Urothelium cell line (cell line): Measurements from ENCODE around the gene NCOA7.
A peak's percentile ranks its signal among the peaks of the same experiment; 100 is the strongest.
"Not testable (repeated sequence)": the region's sequence is repeated elsewhere in the genome, so short reads cannot be mapped to it uniquely, and the experiment has no call there.

ENCODE experiments used
- DNase-seq: peaks from one replicate; pipeline ENCODE4 v3.0.0; 2011; ENCODE audit warnings: low spot score, mixed read lengths
- FAIRE-seq: peaks from 2 replicates; lab custom pipeline; 2011; peaks lifted over from hg19 to GRCh38; lab: Jason Lieb, UNC

Gene NCOA7

DNA sequence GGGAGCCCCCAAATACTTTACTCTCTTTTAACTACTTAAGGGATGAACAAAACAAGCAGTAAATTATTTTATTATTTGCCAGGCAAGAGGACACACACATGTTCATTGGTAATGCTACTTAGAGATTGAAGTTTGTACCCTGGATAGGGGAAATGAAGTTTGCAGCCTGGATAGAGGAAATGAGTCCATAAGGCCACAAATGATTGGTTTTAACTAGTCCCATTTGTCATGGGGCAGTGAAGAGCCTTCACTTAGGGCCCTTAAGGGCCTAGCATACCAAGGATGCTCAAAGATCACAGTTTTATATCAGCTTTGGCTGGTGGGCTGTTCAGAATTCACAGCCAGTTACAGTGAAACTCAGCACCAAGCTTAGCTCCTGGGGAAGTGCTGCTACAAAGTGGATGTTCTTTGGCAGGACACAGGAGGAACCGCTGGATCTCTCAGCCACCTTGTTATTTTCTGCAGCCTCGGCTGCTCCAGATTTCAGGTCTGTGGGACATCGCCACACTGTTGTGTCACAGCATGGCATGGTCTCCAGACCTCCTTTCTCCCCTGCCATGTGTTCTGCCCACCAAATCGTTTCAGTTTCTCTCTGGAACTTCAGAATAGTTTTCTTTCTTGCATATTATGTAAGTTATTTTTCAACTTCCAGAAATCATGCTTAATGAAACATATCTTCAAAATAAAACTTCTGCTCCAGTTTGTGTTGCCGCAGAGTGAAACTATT, 41.8 kb downstream of the NCOA7 start:
- FAIRE-seq = no peak
- DNase-seq = no peak

DNA sequence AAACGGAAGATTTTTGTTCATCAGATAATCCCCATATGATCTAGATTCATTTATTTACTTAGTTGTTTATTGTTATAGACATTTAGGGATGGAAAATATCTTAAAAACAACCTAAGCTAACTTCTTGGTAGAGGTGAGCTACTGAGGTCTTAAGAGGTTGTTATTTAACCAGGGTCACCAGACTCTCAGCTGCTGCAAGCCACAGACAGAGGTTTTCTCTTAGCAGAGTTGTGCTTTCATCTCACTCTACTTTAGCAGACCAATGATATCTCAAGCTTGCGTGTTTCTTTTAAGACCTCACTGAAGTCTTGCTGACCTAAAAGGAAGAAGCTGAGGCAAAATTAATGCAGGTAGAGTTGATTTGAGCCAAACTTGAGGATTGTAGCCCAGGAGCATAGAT, 43.6 kb downstream of the NCOA7 start:
- FAIRE-seq (no peak), DNase-seq (no peak)

DNA sequence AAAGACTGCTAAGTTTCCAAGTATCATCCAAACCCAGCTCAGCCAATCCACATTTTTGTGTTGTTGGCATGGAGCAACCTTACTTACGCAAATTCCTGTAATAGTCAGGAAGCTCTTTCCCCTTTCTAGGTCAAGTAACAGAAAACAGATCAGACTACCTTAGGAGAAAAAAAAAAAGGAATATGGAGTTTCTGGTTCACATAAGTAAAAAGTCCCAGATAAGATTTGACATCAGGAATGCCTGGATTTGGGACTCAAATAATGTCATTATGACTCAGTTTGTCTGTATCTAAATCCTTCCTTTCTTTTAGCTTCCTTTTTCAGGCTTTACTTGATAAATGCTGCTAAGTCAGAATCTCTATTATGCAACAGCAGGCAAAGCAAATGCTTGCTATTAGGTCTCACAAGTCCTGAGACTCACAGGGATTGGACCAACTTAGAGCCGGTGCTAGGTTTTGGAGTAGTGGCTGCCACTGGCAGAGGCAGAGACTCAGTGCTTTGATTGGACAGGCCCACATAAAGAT, 44.5 kb downstream of the NCOA7 start:
- no peak for DNase-seq
- no peak for FAIRE-seq

DNA sequence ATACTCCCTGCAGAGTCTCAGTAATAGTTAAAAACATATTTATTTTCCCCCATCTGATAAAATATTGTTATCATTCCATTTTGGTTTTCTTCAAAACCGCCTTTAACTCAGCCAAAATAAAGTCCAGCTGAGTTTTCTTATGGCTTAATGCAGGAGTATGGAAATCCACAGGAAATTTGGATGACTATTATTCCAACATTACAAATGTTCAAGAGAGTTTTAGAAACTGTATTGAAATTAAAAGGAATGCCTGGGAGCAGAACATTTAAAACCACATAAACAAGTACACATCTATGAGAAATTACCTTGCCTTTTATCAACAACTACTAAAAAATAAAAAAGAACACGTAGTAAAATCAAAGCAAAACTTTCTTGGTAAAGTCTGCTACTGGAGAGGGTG, 45.7 kb downstream of the NCOA7 start:
- DNase-seq = no peak
- no peak for FAIRE-seq

DNA sequence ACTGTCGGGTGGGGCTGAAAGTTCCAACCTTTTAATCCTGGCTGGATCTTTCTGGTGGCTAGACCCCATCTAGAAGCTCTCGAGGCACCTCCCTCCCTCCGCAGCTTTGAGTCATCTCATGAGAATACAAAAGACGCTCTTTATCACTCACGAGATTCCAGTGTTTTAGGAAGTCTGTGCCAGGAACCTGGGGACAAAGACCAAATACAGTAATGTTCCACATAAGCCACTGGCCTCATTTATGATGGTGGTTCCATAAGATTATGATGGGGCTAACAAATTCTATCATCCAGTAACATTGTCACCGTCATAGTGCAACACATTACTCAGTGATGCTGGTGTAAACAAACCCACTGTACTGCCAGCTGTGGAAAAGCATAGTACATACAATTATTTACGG, 48.7 kb downstream of the NCOA7 start:
- DNase-seq (peak; percentile 31), FAIRE-seq (no peak)

DNA sequence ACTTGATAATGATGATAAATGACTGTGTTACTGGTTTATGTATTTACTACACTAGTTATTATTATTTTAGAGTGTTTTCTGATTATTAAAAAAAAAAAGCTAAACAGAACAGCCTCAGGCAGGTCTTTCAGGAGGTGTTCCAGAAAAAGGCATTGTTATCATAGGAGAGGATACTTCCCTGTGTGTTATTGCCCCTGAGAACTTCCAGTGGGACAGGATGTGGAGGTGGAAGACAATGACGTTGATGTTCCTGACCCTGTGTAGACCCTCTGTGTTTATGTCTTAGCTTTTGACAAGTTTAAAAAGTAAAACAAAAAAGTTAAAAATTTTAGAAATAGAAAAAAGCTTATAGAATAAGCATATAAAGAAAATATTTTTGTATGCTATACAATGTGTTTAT, 49.1 kb downstream of the NCOA7 start:
- FAIRE-seq = no peak
- no peak for DNase-seq

DNA sequence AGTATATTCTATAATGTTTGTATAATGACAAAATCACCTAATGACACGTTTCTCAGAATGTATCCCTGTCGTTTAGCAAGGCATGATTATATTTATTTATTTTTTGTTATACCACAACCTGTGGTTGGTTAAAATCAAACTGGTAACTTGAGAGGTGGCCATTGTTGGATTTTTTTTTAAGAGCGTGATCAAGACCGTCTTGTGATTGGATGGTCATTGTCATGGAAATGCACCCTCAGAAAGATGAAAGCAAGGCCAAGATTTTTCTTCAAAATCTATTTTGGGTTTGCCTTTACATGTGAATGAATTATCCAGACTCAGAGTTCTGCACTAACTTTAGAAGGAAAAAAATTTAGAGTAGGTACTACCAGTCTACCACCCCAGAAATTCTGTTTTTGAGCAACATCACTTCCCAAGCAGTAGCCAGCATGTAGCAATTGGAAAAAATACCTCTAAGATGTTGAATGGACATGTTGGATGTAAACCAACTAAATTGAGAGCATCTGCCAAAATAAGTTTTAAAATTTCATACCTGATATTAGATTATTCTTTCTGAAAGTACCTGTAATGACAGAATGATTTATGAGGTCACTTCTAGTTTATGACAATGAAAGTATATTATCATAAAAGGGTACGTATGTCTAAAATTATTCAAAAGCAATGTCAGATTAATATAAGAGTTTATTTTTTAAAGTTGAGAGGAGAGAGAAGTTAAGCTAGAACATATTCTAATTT, 50.8 kb downstream of the NCOA7 start:
- FAIRE-seq (no peak), DNase-seq (no peak)

DNA sequence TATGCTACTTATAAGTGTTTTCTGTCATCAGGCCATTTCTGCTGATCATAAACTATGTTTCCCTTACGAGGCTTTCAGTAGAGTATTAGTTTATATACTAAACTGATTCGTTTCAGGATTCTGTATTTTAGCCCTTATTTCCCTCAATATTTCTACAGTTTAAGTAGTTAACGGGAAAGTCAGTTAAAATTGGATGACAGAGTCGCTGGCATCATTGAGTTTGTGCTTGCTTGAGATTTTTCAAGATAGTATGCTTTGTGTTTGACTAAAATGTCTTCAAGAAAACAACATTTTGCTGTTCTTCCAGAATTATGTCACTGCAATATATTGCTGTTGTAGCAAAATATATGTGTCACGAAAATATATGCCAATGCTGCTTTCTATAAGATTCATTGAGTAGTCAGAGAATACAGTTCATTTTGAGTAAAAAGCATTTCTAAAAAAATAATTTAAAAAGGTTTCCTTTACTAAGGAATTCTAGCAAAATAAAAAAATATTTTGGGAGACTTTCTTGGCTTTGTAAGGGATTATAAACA, 51.4 kb downstream of the NCOA7 start:
- FAIRE-seq (no peak), DNase-seq (no peak)

DNA sequence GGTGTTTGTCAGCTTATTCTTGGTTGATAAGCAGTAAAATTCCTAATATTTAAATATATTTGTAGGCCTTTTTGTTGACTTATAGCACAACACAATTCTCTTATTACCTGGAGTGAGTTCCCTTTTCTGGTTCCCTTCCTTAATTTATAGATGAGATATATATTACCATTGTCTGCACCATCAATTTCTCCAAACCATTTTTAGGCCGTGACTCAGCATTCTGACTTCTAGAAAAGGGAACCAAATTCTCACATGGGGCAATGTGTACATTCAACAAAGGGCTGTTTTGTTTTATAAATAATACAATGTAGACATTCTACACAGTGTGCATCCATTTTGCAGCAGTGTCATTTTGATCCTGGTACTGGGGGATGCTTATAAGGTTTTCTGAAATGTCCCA, 52.8 kb downstream of the NCOA7 start:
- FAIRE-seq (no peak), DNase-seq (no peak)

DNA sequence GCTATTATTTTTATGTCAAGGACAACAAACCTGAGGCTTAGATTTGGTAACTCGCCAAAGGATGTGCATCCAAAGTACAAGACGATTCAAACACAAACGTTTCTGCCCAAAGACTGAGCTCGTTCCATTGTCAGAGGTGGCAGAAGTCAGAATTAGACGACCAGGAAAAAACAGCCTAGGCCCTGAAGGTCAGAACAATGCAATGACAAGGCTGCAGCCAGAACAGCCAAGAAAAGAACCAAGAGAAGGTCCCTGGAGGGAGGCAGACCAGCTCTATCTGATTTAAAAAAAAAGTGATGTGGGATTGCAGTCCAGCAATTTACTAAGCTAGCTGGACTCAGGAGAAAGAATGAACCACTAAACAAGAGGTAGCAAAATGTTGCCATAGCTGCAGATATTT, 54.2 kb downstream of the NCOA7 start:
- no peak for DNase-seq
- FAIRE-seq = no peak

DNA sequence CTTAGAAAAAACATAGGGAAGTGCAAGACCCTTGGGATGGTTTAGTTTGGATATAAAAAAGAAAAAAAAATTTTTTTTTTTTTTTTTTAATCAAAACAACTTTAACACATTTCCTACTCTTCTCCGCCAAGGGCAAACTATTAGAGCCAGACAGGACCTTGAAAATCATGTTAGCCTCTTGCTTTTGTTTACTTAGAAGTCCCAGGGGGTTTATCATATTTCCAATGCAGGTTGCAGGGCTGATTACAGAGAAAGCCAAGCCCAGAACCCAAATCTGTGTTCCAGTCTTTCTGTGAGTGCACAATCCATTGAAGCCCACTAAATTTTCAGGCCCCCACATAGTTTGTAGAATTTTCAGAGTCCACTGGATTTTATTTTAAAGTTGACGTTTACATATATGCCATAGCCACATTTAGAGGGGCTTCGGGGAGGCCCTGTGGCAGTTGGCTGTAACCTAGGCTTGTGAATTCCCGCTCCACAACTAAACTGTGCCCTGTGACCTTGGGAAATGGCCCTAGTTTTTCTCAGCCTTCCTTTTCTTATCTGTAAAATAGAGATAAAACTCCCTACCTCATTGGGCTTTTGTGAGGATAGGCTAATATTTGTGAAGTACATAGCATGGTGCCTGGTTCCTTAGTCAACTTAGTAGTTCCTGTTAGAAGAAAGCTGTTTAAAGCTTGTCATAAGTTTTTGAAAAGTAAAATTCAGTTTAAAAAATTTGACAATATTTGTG, 55.7 kb downstream of the NCOA7 start:
- no peak for FAIRE-seq
- no peak for DNase-seq

DNA sequence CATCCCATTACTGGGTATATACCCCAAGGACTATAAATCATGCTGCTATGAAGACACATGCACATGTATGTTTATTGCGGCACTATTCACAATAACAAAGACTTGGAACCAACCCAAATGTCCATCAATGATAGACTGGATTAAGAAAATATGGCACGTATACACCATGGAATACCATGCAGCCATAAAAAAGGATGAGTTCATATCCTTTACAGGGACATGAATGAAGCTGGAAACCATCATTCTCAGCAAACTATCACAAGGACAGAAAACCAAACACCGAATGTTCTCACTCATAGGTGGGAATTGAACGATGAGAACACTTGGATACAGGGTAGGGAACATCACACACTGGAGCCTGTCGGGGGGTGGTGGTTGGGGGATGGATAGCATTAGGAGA, 57.5 kb downstream of the NCOA7 start:
- DNase-seq, FAIRE-seq: not testable (repeated sequence)

DNA sequence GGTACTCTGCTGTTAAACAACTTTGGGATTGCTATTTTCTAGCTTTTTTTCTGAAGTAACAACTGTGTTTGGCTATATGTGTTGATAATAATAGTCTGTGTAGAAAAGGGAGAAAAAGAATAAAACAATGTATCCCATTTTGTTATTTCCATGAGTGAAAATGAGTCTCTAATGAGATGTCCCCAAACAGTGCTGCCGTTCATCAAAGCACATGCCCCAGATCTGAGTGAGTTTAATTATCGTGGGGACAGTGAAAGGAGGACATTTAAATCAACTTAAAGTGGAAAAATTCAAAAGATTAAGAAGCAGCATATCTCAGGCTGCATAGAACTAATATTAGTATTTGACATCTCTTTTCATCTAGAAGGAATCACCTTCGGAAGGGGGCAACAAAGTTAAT, 59.6 kb downstream of the NCOA7 start:
- FAIRE-seq (no peak), DNase-seq (no peak)

DNA sequence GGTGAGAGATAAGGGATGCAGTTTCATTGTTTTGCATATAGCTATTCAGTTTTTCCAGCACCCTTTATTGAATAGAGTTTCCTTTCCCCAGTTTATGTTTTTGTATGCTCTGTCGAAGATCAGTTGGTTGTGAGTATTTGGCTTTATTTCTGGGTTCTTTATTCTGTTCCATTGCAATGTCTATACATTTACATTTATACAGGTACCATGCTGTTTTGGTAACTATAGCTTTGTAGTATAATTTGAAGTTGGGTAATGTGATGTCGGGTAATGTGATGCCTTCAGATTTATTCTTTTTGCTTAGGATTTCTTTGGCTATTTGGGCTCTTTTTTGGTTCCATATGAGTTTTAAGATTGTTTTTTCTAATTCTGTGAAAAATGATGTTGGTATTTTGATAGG, 61.8 kb downstream of the NCOA7 start:
- no peak for DNase-seq
- FAIRE-seq = no peak

DNA sequence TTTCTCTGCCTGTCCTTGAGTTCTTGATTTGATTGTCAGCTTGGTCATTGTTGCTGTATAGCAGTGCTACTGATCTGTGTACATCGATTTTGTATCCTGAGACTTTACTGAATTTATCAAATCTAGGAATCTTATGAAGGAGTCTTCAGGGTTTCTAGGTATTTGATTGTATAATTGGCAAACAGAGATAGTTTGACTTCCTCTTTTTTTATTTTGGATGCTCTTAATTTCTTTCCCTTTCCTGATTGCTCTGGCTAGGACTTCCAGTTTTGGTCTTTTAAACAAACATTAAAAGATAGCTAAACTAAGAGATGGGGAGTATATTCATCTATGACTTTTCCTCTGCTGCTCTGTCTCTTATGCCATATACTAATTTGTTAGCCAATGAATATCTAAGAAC, 62.4 kb downstream of the NCOA7 start:
- FAIRE-seq (no peak), DNase-seq (no peak)

DNA sequence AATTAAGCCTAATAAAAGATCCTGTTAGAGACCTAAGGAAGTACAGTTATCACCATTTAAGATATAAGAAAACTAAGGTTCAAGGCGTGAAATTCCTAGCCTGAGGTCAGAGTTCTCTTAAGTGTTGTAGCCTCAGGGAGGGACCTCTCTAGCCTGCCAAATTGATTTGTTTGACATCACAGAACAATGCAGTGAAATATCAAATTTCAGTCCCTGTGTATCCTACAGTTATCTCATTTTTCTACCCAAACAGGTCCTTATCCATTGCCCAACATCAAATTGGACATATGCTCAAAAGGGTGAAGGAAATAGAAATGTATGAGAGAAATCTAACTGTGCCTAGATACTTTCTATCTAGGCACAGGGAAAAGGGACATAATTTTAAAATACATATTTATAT, 63.0 kb downstream of the NCOA7 start:
- no peak for DNase-seq
- no peak for FAIRE-seq

DNA sequence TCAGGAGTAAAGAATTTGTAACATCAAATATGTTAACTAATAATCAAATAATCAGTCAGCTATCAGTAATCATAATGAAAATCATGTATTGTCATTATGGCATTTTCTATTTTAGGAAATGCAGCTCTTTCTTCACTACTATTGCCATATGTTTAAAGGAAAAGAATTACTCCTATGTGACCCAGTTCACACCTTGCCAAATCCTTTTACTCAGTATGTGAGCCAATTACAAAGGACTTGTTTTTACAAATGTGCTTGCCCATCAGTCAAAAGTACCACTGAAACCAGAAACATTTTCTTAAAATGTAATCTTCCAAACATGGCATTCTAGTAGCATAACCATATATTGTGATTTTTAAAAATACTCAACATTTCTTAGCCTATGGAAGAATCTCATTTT, 63.6 kb downstream of the NCOA7 start:
- no peak for FAIRE-seq

DNA sequence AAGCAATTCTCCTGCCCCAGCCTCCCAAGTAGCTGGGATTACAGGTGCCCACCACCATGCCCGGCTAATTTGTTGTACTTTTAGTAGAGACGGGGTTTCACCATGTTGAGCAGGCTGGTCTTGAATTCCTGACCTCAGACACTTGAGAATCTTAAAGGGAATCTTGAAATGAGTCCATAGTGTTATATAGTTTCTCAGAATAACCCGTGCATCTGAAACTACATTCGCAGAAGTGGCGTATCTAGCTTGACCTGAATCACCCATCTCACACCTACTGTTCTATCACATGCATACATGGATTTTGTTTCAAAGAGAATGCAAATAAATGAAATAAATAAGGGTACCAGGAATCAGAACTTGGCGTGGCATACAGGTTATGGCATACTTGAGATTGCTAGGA, 65.0 kb downstream of the NCOA7 start:
- no peak for DNase-seq
- FAIRE-seq = no peak

More for the DNA sequence above, 63.6 kb downstream of the NCOA7 start:
- DNase-seq = no peak

DNA sequence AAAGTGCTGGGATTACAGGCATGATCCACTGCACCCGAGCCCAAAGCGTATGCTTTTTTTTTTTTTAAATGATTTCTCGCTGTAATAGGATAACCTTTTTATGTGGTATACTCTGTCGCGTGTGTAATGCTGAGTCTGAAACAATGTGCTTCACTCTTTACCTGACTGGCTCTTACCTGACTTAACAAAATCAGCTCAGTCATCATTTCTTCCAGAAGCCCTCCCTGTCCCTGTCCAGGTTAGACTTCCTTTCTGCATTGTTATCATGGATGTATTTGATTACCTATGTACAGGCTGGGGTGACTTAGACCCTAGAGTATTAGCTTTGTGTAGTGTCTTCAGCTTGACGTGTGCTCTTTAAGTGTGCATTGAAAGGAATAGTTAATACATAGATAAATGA, 67.1 kb downstream of the NCOA7 start:
- DNase-seq (no peak), FAIRE-seq (no peak)

DNA sequence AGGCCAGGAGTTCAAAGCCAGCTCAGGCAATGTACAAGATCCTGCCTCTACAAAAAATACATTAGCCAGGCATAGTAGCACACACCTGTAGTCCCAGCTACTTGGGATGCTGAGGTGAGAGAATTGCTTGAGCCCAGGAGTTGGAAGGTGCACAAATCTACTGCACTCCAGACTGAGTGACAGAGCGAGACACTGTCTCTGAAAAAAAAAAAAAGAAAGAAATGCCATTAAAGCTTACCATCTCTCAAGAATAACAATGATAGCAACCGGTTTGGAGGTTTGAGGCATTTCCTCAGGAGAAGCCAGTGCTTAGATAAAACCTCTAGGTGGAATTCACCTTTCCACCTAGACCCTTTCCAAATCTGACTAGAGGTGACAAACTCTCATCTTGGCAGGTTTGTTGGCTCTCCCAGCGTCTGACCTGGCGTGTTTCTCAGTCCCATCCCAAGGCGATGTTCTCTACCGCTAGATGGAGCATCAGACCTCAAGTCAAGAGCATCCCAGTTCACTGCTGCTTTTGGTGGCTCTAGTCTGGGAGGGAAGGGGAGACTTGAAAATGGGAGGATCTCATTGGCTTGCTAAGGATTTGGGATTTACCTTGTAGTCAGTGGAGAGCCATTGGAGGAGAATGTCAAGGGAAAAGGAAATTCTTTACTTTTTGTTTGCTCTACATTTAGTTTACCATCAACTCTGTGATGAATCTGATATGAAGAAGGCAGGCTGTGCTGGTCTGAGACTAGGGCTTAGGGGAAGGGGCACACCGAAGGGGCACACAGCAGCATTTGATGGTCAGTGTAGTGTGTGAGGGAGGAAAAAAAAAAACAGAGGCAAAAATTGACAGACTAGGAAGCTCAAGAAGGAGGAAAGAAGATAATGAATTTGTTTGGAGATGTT, 67.9 kb downstream of the NCOA7 start:
- DNase-seq (peak; percentile 54), FAIRE-seq (no peak)
